NCI-H146 treated with DMSO at 0.1 percent for 48 hours (cell line): ENCODE data around the gene LHFPL3.

Source experiments
- DNase-seq: peaks from one replicate; lab custom pipeline; 2025; ENCODE audit not compliant: unreplicated experiment; lab: John Stamatoyannopoulos, UW

Gene LHFPL3

DNA sequence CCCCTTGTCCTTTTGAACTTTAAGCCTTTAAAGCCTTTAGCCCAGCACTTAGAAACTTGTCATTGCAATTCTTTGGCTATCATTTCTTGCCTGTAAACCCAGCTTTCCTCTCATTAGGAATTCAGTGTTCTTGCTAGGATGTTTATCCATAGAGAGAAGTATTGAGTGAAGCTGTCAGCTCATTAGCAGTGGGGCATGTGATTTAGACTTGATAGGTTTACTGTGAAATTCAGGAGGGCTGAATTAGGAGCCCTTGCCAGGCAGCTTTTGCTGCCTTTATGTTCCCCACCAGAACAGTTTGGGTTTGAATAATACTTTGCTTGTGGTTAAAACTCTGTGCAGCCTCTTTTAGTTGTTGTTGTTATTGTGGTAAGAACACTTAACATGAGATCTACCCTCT is 39.5 kb downstream of the LHFPL3 start:
- no peak for DNase-seq

DNA sequence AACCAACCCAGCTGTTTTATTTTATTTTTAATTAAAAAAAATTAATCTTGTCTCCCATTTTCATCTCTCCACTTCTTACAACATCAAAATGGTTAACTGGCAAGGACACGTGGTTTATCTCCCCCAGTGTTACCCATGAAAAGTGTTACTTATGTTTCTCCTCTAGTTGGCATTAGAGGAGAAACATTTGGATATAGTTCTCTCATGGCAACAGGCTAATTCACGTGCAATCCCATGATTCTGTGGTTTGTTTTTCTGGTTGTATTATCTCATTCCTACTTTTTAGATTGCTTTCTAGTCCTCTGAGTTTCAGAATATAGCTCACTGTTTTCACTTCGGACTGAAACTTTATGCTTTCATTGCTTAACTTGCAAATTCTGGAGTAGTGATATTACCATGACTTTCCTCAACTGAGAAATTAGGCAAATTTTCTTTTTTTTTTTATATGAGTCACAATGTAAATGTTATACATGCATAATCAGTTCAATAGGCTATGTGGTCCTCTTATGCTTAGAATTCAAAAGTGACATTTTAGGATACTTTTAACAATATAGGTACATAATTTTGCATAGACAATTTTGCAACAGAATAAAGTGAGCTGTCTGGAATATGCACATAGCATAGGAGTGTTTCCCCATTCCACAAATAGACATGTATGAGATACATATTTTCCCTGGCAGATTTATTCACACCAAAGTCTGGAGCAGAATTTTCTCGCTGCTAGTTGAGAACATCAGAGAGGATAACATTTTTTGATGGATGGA is 43.0 kb downstream of the LHFPL3 start:
- no peak for DNase-seq

DNA sequence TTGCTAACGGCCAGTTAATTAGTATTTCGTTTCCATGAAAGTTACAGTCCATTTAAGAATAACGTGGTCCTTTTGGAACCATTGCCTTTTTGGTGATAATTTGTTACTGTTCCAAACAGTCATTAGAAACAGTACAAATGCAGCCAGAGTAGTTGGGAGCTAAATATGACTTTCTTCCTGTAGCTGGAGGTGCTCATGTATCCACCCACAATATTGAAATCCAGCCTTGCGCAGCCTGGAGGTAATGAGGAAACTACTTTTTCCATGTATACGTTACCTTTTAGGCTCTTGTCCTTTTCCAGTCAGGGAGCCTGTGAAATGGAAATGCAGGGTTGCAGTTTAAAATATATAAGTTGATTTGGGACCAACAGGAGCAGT is 43.6 kb downstream of the LHFPL3 start:
- no peak for DNase-seq

DNA sequence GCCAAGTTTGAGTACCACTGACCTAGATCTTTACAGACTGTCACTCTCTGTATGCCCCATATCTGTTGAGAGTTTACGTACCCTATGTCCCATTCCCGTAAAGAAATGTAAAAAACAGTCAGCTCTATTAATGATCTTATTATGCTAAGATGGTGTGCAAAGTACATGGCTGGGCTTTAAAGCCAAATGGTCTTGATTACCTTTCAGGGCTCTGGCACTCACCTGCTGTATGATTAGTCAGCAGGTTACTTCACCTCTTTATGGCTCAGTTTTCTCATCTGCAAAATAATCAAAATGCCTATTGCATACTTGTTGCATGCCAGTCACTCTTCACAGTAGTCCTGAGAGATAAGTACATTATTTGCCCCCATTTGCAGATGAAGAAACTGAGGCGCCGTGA is 54.2 kb downstream of the LHFPL3 start:
- no peak for DNase-seq

DNA sequence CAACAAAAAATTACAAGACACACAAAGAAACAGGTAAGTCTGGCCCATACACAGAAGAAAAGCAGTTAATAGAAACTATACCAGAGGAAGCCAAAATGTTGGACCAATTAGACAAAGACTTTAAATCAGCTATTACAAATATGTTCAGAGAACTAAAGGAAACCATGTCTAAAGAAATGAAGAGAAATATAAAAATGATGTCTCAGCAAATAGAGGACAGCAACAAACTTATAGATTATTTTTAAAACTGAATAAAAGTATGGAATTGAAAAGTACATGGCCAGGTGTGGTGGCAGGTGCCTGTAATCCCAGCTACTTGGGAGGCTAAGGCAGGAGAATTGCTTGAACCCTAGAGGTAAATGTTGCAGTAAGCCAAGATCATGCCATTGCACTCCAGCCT is 58.5 kb downstream of the LHFPL3 start:
- no peak for DNase-seq

DNA sequence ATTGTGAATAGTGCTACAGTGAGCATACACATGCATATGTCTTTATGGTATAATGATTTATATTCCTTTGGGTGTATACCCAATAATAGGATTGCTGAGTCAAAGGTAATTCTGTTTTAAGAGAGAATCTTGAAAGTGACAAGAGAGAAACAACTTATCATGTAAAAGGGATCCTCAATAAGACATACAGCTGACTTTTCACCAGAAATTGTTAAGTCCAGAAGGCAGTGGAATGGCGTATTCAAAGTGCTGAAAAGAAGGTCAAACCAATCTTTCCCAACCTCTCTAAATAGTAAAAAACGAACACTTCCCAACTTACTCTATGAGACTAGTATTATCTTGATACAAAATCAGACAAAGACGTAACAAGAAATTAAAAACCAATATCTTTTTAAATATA is 59.8 kb downstream of the LHFPL3 start:
- DNase-seq = no peak

DNA sequence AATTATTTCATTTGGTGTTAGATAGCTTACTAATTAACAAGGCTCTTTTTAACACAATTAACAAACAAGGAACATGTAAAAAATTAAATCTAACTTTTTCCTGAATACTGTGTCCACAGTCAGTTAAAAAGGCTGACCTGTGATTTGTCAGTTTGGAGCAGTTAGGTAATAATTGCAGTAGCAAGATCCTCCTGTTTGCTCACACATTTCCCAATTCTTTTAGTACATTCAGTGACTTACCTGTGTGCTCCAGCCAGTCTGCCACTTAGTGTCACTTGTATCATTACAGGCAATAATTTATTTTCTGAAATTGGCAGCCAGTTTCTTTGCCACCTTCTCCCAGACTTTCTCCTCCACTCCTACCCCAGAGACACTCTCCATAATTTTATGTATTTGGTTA is 66.8 kb downstream of the LHFPL3 start:
- no peak for DNase-seq

DNA sequence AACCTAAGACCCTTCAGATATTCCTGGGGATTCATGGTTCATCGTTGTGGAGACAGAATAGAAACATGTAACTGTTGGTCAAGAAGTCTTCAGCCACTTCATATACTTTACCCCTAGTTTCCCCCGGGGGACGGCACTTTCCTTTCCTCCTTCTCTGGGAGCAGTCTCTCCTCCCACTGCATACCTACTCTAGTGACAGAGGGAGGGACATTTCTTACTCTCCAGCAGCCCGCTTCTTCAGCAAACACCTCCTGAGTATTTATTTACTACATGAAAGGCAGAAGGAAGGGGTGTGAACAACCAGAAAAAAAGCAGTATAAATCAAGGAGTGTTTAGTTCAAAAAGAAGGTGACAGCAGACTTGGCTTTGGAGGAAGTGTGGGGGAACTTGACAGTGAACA is 69.0 kb downstream of the LHFPL3 start:
- DNase-seq = no peak

DNA sequence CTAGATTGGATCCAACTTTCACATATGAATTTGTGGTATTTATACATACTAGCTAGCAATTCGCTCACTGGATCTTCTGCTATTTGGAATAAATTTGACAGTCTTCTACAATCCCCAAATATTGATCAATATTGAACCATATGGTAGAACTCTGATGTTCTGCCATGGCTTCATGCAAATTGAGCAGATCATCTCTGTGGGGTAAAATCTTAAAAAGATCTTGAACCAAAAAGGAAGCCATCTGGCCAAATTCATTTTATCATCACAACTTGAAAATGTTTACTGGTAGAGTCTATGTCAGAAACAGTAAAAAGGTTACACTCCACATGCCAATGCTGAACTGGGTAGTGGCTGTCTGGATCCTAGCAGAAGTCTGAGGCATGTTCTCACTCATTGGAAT is 80.0 kb downstream of the LHFPL3 start:
- DNase-seq = no peak

DNA sequence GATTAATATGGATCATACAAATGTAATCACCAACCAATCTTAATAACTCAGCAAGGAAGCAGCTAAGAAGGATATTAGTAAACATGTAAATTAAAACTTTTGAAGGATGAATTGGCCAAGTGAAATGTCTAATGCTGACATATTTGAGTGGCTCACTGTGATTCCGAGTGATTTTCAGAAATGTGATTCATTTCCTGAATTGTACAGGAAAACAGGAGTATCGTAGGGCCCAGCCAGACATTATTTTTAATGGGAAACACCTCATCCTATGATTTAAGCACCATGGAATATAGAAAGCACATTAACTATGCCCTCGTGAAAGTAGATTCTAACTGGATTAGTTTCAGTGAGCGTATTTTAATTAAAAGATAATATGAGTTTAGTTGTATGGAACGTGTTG is 82.3 kb downstream of the LHFPL3 start:
- no peak for DNase-seq

DNA sequence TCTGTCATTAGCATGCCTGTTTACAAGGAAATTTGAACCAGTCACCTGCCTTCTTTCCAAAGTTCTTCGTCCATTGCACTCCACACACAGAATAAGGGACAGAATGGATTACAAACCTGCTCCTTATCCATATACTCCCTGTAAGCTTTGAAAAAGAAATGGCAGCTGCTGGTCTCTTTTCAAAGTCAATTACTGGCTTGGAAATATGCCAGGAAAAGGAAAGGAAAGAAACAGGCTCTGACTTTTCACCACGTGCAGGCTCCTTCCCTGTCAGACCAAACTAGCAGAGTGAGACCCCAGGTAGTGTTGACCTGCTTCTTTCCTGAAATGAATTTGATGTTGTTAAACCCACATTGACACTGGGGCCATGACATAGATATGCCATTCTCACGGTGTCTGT is 84.5 kb downstream of the LHFPL3 start:
- DNase-seq = no peak

DNA sequence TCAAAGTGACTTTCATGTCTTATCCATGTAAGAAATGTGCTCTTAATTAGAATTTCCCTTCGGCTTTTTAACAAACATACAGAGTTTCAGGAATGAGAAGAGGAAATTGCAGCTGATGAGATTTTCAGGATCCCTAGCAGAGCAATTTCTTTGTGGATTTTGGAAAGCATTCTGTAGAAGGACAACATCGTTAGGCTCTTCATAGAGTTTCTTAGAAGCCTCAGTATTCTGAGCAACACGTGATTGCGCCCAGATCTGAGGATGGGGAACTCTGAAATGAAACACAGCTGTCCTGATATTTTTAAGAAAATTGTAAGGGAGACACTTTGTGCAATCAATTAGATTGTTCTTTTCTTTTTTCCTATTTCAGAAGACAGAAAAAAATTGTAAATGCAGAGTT is 85.8 kb downstream of the LHFPL3 start:
- no peak for DNase-seq

DNA sequence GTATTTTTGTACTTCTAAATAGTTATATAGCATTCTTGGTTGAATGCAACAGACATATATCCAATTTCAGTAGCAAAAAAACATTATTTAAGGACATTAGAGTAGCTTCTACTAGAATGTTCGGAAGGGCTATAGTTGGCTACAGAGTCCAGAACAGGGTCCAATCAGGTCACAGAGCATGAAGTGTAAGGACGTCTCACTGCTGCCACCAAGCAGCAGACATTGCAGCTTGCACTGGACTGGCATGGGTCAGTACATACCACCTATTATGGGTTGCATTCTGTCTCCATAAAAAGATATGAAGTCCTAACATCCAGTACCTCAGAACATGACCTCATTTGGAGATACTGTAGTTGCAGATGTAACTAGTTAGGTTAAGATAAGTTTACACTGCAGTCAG is 87.3 kb downstream of the LHFPL3 start:
- DNase-seq = no peak

DNA sequence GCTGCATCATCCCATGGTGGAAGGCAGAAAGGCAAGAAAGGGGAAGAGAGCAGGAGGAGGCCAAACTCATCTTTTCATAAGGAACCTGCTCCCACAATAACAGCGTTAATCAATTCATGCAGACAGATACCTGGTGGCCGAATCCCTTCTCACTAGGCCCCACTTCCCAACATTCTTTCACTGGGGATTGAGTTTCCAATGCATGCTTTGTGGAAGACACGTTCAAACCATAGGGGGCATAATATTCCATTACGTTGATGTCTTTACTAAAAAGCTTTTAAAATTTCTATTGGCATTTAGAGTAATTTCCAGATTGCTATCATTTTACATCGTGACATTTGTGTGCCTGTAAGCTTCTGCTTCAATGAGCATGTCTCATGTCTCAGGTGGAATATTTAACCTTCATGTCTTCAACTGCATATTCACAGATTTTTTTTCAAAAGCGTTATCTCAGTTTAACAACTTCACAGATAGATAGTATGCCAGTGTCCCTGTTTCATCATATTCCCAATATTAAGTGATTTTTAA is 88.5 kb downstream of the LHFPL3 start:
- DNase-seq = no peak

DNA sequence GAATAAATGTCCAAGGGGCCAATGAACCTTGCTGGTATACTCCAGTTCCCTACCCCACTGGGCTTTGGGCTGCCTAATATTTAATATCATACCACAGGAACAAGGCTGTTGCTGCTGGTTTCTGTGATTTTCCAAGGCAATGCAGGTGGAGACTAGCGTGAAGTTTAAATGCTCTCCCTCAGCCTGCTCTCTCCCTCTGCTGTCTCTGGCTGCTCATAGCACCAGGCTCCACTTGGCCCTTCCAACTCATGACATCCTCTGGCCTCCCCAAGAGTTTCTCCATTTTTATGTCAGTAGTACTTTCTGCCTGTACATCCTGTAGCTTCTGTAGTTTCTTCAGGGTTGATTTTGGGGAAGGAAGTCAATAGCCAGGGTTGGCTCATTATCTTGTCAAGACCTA is 103.5 kb downstream of the LHFPL3 start:
- no peak for DNase-seq

DNA sequence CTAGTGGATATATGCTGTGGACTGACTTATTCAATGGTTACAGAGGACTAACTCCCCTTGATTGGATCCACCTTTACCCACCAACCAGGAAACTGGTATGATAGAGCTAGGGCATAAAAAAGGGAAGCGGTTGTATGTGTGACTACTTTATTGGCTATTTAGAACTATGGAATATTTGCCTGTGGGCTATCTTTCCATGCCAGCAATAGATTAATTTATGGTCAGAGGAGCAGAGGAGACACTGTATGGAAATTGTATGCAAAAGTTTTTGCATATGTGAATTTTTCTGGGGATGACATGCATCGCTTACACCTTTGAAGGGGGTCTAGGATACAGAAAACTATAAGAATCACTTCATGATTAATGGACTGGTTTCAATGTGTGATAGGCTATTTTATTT is 105.7 kb downstream of the LHFPL3 start:
- no peak for DNase-seq

DNA sequence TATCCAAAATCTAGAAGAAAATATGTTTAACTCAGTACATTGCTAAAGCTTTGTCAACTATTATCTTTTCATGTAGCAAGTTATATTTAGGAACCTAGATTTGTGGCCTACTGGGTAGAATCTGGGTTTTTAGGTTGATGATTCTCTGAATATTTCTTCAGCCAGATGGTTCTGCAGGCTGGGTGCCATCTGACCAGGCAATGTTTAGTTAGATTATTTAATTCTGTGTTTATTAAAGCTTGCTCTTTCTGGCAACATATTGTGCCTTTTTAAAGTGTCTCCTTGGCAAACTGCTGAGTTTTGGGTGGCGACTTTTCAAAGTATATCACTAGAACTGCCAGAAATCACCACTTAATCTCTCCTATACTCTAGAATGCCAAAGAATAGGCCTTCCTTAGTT is 114.1 kb downstream of the LHFPL3 start:
- no peak for DNase-seq

DNA sequence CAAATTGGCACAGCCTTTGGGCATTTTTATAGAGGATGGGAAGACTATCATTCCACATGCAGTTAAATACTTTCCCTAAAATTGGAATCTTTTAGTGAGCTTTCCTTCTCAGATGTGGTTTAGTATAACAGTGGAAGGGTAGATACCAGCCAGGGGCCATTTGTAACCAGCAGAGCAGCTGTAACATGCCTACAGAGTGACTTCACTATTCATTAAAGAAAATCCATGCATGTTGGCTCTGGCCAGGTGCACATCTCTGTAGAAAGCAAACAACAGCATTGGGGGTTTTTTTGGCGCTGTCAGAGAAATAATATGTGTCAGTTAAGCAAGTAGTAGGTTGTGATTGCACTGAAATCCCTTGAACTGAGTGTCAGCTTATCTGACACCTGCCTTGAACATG is 115.6 kb downstream of the LHFPL3 start:
- DNase-seq = no peak

DNA sequence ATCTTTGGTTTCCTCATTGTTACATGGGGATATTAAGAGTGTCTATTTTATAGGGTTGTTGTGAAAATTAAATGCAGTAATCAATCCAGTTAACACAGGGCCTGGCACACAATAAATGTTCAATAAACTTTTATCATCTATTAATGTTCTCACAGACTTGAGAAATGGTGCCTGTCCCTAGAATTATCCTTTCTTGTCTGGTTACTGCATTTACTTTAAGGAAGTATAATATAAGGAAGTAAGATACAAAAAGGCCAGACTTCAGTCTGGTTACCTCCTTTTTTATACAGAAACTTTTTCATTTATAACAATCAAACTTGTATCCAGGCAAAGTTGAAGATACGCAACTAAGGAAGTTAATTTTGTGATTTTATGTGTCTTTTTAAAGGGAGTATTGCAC is 117.0 kb downstream of the LHFPL3 start:
- DNase-seq = no peak

DNA sequence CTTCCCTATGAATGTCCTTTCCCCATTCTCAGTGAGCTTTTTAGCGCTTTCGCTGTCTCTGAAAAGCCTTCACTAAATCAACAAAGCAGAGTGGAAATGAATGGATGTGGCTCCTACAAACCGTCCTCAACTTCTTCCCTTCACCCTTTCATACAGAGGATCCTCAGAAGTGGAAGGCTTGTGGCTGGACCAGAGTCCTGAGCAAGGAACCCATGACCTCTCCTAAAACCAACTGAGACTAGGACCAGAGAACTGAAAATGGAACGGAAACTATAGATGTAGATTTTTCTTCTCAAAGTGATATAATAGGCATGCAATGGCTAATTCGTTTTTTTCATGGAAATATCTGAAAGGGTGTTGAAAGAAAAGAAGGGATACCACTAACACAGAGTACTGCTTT is 122.5 kb downstream of the LHFPL3 start:
- no peak for DNase-seq

DNA sequence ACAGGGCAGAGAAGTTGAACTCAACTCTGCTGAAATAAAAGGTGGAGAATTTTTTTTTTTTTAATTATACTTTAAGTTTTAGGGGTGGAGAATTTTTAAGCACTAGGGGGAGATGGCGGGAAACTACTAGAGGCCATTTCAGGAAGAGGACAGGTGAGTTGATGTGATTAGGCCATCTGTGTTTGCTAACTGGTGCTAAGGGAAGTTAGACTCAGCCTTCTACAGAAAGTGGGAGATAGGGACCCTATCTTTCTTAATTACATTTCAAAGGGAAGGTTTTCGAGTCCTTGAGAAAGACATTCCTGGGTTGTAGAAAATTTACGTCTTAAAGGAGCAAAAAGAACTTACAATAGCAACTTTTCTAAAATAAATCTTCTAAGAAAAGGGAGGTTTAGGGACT is 124.8 kb downstream of the LHFPL3 start:
- DNase-seq = no peak

DNA sequence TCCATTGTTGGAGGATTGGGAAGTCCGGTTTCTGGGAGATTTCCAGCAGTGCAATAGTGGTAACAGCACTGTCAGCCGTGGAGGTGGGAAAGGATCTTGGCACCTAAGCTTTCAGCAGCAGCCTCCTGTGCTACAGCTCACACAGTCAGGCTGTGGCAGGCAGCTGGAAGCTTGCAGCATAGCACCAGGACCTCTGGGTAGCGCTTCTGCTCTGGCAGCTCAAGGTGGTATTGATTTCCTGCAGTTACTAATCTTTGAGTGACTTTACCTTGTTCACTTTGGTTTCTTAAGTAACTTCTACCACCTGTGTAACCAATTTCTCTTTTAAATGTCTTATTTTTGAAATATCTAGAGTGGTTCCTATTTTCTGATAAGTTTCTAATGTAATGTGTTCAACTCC is 130.5 kb downstream of the LHFPL3 start:
- no peak for DNase-seq

DNA sequence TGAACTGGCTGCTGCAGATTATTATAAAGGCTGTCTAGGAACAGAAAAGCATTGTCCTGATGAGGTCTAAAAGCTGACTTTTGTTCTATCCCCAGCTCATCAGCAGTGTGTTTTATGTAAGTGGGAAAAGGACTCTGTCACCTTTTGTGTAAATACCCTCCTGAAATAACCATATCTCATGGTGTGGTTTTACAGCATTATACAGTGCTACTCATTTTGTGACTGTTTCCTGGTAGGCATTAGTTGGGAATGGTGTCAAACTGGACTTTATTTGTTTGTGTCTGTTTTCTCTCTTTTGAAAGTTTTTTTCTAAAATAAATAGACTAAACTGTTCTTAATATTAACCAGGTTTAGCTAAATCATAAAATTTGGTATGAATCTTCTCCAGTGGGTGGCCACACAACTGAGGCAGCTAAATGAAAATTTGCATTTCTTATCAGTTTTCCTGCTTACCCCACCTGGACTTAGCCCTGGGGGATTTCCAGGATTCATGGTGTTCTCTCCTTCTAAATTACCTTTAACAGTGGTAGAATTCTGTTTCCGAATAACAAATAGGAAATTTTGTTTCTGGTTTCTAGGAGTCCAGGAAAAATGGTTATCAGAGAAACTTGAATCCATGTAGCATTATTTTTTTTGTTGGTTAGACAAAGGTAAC is 140.9 kb downstream of the LHFPL3 start:
- no peak for DNase-seq
